Body of pancreas (tissue), 4 donors: ENCODE results near the gene RASGRF2. TPM values are rescaled to one million over a fixed set of nuclear protein-coding genes. Genes with fewer than 3 reads are reported as not detected.

ENCODE experiments used
- ATAC-seq: fragments of 150-250 bp; one replicate; pipeline ENCODE4 v1.9.1; 2016
- DNase-seq, 4 donors: peaks; one replicate each; pipeline ENCODE4 v3.0.0-alpha.2; 2019
- H3K27ac ChIP-seq, 4 donors: fragments of 200-600 bp; sonication (generic); 1 replicate in 3 of 4; 2 replicates in 1 of 4; pipeline versions ENCODE4 v1.5.1 to v1.6.1; 2016 to 2019; ENCODE audit warnings: mild to moderate bottlenecking in 1 of 4, mixed read lengths in 1 of 4, moderate library complexity in 1 of 4
- H3K27me3 ChIP-seq, 2 donors: fragments of 200-600 bp; sonication (generic); one replicate each; pipeline ENCODE4 v1.6.0; 2016; ENCODE audit warnings: mild to moderate bottlenecking in 1 of 2
- H3K36me3 ChIP-seq, 2 donors: fragments of 200-600 bp; sonication (generic); replicated peaks in 1 of 2; 2 replicates each; pipeline ENCODE4 v1.5.1; 2016; ENCODE audit warnings: low read depth in 2 of 2; ENCODE audit not compliant: insufficient read depth in 1 of 2
- H3K4me1 ChIP-seq: fragments of 200-600 bp; sonication (generic); one replicate; pipeline ENCODE4 v1.6.0; 2016
- H3K4me3 ChIP-seq, 2 donors: fragments of 200-600 bp; sonication (generic); 1 replicate in 1 of 2; 2 replicates in 1 of 2; pipeline ENCODE4 v1.5.1; 2016 to 2019
- H3K9me3 ChIP-seq, 3 donors: fragments of 200-600 bp; sonication (generic); 1 replicate in 2 of 3; 2 replicates in 1 of 3; pipeline ENCODE4 v1.5.1; 2016
- POLR2A ChIP-seq, 3 donors: fragments of 450-650 bp; IDR thresholded peaks; one replicate each; pipeline ENCODE4 v1.6.1; 2016; ENCODE audit warnings: antibody characterized with exemption in 3 of 3, mild to moderate bottlenecking in 2 of 3
- WGBS, 2 donors: methylation state at CpG; one replicate each; pipeline ENCODE4 v1.1.5; 2017; 5-methylcytosine and 5-hydroxymethylcytosine counted together
- intact Hi-C: fragments of 100-400 bp; cut with DNase I; formaldehyde crosslinking; loops from one replicate; pipeline ENCODE4 v1.15.1; 2023
- total RNA-seq, 2 donors: library from RNA; depleted of rRNA; stranded (reverse); fragments of >200 nt; gene quantifications; one replicate each; pipeline ENCODE4 v1.1.0, GENCODE V29; 2016
- TF ChIP-seq, protein P1 (sequence below), 7 experiments: fragments of 450-650 bp in 4 of 7; fragments of 200-600 bp in 3 of 7; sonication (generic) in 3 of 7; IDR thresholded peaks; one replicate each; pipeline ENCODE4 v1.5.1; 2016 to 2019; ENCODE audit warnings: antibody characterized with exemption in 7 of 7

RASGRF2 gene
- total RNA-seq, 2 donors from 2014 or later = 1.6 to 3.6 TPM

DNA sequence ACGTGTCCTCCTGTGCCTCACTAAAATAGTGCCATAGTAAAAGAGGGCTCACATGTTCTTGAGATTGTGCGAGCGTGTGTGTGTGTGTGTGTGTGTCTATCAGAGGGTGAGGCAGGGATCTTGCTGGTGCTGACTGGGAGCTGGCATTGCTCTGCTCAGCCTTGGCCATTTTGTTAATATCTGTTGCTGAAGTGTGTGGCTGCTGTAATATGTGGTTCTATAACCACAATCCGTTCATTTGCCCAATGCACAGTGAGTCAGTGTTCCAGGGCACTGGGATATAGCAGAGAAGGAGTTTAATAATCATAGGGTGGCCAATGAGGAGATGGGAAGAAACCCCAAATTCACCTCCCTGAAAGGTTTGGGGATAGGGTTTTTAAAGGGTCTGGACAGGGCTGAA, 61.3 kb downstream of the RASGRF2 start:
- Histone ChIP-seq H3K9me3 (no peaks in the 10 kb centered on the region), H3K27me3 (no peaks in the 10 kb centered on the region), H3K4me3 (no peak overlapping the region), H3K36me3 (no peaks in the 10 kb centered on the region), H3K4me1 (no peaks in the 10 kb centered on the region), H3K27ac (no peak overlapping the region)
- ATAC-seq (no peak), DNase-seq (no peak)
- 64% methylated on average over 4 of the region's 4 CpGs for WGBS, 2 donors
- intact Hi-C loops = no loop called here
- TF ChIP-seq, protein P1, sequence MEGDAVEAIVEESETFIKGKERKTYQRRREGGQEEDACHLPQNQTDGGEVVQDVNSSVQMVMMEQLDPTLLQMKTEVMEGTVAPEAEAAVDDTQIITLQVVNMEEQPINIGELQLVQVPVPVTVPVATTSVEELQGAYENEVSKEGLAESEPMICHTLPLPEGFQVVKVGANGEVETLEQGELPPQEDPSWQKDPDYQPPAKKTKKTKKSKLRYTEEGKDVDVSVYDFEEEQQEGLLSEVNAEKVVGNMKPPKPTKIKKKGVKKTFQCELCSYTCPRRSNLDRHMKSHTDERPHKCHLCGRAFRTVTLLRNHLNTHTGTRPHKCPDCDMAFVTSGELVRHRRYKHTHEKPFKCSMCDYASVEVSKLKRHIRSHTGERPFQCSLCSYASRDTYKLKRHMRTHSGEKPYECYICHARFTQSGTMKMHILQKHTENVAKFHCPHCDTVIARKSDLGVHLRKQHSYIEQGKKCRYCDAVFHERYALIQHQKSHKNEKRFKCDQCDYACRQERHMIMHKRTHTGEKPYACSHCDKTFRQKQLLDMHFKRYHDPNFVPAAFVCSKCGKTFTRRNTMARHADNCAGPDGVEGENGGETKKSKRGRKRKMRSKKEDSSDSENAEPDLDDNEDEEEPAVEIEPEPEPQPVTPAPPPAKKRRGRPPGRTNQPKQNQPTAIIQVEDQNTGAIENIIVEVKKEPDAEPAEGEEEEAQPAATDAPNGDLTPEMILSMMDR (IDR thresholded peaks at IDR 0.05) = no peak
- no peak for TF ChIP-seq POLR2A (IDR thresholded peaks at IDR 0.05)

DNA sequence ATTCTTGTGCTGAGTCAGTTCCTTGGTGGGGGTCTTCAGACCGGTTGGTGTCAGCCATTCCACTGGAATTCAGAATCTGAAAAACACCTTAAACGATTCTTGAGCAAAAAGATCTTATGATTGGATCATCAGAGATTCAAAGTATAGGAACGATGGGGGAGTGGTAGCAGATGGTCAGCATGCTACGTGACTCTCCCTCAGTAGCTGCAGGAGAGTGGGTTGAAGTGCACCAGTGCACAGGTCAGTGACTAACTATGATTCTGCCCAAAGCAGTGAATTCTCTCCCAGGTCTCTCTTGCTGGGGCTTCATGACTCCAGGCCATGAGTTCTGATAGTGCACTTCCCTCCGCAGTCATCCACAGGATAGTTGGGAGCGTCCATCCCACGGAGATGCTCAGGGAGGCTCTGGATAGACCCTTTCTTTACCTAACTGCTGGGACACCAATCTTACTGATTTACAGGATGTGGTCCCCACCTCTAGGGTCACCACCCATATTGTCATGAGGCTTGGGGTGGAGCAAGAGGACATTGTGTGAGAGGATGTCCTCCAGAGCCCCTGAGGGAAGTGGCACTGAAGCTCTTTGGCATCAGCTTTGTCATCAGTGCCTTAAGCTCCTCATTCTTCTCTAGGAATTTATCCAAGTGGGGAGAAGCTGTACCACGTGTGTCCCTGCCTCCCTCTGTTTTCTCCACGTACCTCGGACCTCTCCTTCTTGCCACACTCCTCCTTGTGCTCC, 62.0 kb downstream of the RASGRF2 start:
- Histone ChIP-seq H3K4me3 (no peak overlapping the region), H3K9me3 (no peaks in the 10 kb centered on the region), H3K36me3 (no peaks in the 10 kb centered on the region), H3K27ac (no peak overlapping the region), H3K4me1 (no peaks in the 10 kb centered on the region), H3K27me3 (no peaks in the 10 kb centered on the region)
- ATAC-seq = no peak
- TF ChIP-seq, protein P1 (IDR thresholded peaks at IDR 0.05) = no peak
- no peak for TF ChIP-seq POLR2A (IDR thresholded peaks at IDR 0.05)
- DNase-seq = no peak
- WGBS, 2 donors = 59 to 65% methylated on average over 10 of the region's 10 CpGs
- intact Hi-C loops = no loop called here

DNA sequence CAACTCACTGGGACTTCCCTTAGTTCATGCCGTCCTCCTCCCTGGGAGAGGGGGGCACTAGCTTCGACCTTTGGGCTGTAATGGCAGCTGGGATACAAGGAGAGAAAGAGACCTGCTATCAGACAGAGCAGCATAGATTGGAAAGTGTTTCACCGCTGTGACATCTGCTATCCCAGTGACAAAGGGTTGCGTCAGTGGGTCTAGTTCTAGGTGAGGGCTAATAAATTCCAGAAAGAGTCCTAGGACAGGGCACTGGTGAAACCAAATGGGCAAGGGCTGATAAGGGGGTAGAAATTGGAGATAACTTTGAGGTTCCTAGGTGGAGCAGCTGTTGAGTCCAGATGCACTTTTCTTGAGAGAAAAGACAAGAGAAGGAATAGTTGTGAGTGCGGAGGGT, 62.5 kb downstream of the RASGRF2 start:
- no peak for TF ChIP-seq POLR2A (IDR thresholded peaks at IDR 0.05)
- TF ChIP-seq, protein P1 (IDR thresholded peaks at IDR 0.05) = no peak
- 64 to 78% methylated on average over 5 of the region's 5 CpGs for WGBS, 2 donors

DNA sequence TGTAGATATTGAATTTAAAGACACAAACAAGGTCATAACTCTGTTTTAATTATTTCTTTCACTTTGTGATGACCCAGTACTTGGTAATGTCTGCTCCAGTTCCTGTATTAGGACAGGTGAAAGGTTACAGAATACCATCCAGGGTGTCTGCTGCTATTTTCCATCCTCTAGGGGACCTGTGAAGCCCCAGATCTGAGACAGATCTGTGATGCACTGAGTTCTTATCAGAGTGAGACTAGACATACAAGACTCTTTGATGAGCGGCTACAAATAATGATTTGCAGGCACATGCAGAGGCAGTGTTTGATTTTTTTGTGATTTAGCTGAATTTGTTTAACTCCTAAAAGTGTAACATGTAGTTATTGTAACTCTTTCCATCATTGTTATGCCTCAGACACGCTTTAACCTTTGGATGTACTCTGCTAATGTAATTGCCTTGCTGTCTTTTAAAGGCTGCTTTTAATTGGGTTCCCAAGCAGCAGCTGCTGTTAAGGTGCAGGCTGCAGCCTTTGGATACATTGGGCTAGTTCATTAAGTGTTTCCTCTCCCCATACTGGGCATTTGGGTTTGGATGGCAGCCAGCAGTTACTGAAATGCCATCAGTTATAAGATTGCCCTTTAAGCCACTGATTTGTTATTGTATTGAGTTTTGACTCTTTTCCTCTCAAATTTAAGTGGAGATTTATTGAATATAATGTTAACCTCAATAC, 63.3 kb downstream of the RASGRF2 start:
- H3K27me3 ChIP-seq = no peaks in the 10 kb centered on the region
- ATAC-seq = no peak
- no peaks in the 10 kb centered on the region for H3K36me3 ChIP-seq
- H3K27ac ChIP-seq = no peak overlapping the region
- no peak overlapping the region for H3K4me3 ChIP-seq
- TF ChIP-seq, protein P1 (IDR thresholded peaks at IDR 0.05) = no peak
- no peak for TF ChIP-seq POLR2A (IDR thresholded peaks at IDR 0.05)
- 42 to 66% methylated on average over 2 of the region's 2 CpGs for WGBS, 2 donors
- no peak for DNase-seq
- no peaks in the 10 kb centered on the region for H3K9me3 ChIP-seq
- no peaks in the 10 kb centered on the region for H3K4me1 ChIP-seq
- intact Hi-C loops = no loop called here

More for the DNA sequence above, 62.5 kb downstream of the RASGRF2 start:
- no peak overlapping the region for H3K27ac ChIP-seq
- intact Hi-C loops = no loop called here
- no peaks in the 10 kb centered on the region for H3K36me3 ChIP-seq
- ATAC-seq = no peak
- no peaks in the 10 kb centered on the region for H3K4me1 ChIP-seq
- no peaks in the 10 kb centered on the region for H3K9me3 ChIP-seq
- H3K27me3 ChIP-seq = no peaks in the 10 kb centered on the region
- DNase-seq = no peak
- H3K4me3 ChIP-seq = no peak overlapping the region
